HEK293 (cell line): ENCODE data around the gene TEX12.

ENCODE experiments used
- CTCF ChIP-seq: fragments of 450-650 bp; formaldehyde crosslinking; IDR thresholded peaks from 2 replicates; pipeline ENCODE4 v1.5.1; 2016; ENCODE audit warnings: missing biosample characterization, missing genetic modification characterization
- YY1 ChIP-seq: fragments of 450-650 bp; formaldehyde crosslinking; IDR thresholded peaks from 2 replicates; pipeline ENCODE4 v1.5.1; 2018; ENCODE audit warnings: missing biosample characterization, missing genetic modification characterization
- ZFP37 ChIP-seq: fragments of 450-650 bp; formaldehyde crosslinking; IDR thresholded peaks from 2 replicates; pipeline ENCODE4 v1.5.1; 2016; ENCODE audit warnings: missing biosample characterization, missing genetic modification characterization
- ZNF157 ChIP-seq: fragments of 450-650 bp; formaldehyde crosslinking; IDR thresholded peaks from 2 replicates; pipeline ENCODE4 v1.5.1; 2016; ENCODE audit warnings: missing biosample characterization, missing genetic modification characterization
- ZNF24 ChIP-seq: fragments of 450-650 bp; formaldehyde crosslinking; IDR thresholded peaks from 2 replicates; pipeline ENCODE4 v1.5.1; 2016; ENCODE audit warnings: missing biosample characterization, missing genetic modification characterization
- ZNF555 ChIP-seq: fragments of 450-650 bp; formaldehyde crosslinking; conservative IDR thresholded peaks from 2 replicates; pipeline ENCODE4 v1.5.1; 2017; ENCODE audit warnings: missing biosample characterization, mild to moderate bottlenecking, missing genetic modification characterization, inconsistent platforms

- TF ChIP-seq YY1 (no peak), CTCF (tag by site-specific recombination) (no peak), ZNF157 (no peak), ZNF555 (tag by site-specific recombination) (no peak), ZNF24 (tag by site-specific recombination) (no peak), ZFP37 (tag by site-specific recombination) (no peak)
Measured at GRCh38 chr11:112212710-112213109, 45.5 kb downstream of the TEX12 start.
